Thyroid gland (tissue), 4 donors: ENCODE data around the gene KRT86.

Source experiments
- POLR2A ChIP-seq, 2 donors: fragments of 450-650 bp; IDR thresholded peaks; one replicate each; pipeline ENCODE4 v1.6.1; 2017; ENCODE audit warnings: antibody characterized with exemption in 2 of 2, mild to moderate bottlenecking in 2 of 2, moderate library complexity in 1 of 2
- TF ChIP-seq, protein P1 (sequence below), 6 experiments: fragments of 200-600 bp in 3 of 6; fragments of 450-650 bp in 3 of 6; sonication (generic) in 3 of 6; IDR thresholded peaks; one replicate each; pipeline ENCODE4 v1.5.1; 2016 to 2019; ENCODE audit warnings: antibody characterized with exemption in 6 of 6, mild to moderate bottlenecking in 2 of 6, inconsistent platforms in 1 of 6, moderate library complexity in 1 of 6

DNA sequence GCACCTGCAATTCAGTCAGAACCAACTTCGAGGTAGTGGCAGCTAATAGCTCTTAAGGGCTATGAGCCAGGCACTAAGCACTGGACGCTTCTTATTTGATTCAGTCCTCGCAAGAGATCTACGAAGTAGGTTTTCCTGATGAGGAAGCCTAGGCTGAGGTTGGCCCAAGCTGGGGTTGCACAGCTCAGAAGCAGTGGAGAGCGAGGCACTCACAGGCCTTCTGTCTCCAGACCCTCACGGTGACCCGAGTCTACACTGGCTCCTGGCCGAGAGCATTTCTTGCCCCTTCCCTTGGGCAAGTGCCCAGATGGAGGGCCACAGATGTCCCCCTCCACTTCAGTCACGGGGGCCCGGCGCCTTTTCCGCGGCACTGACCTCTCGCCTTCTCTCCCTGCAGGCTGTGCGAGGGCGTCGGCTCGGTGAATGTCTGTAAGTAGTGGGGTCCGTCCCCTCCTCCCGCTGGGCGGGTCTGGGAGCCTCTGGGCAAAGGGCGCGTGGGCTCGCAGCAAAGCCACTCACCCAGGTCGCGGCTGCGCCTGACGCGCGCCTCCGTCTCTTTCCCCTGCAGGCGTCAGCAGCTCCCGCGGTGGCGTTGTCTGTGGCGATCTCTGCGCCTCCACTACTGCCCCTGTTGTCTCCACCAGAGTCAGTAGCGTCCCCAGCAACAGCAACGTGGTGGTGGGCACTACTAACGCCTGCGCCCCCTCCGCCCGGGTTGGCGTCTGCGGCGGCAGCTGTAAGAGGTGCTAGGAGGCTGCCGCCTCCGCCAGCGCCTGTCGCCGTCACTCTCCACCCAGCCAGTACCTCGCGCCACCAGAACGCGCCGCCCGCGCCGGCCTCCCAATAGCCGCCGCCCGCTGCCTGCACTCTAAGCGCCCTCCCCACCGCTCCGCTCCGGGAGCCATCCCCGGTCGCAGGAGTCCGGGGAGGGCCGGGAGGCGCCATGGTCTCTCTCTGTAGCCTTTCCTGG is 33.7 kb downstream of the KRT86 start:
- TF ChIP-seq, protein P1, sequence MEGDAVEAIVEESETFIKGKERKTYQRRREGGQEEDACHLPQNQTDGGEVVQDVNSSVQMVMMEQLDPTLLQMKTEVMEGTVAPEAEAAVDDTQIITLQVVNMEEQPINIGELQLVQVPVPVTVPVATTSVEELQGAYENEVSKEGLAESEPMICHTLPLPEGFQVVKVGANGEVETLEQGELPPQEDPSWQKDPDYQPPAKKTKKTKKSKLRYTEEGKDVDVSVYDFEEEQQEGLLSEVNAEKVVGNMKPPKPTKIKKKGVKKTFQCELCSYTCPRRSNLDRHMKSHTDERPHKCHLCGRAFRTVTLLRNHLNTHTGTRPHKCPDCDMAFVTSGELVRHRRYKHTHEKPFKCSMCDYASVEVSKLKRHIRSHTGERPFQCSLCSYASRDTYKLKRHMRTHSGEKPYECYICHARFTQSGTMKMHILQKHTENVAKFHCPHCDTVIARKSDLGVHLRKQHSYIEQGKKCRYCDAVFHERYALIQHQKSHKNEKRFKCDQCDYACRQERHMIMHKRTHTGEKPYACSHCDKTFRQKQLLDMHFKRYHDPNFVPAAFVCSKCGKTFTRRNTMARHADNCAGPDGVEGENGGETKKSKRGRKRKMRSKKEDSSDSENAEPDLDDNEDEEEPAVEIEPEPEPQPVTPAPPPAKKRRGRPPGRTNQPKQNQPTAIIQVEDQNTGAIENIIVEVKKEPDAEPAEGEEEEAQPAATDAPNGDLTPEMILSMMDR (IDR thresholded peaks at IDR 0.05): peak in 5 of 6 experiments; percentile 27 to 53 (median 32)
- TF ChIP-seq POLR2A (IDR thresholded peaks at IDR 0.05): peak in 1 of 2 donors; percentile 84
